Activated naive CD4-positive, alpha-beta T cell treated with anti-CD3 and anti-CD28 coated beads for 36 hours (primary cell): Measurements from ENCODE around the gene NLRC5. TPM values are rescaled to one million over a fixed set of nuclear protein-coding genes. Genes with fewer than 3 reads are reported as not detected.
A peak's percentile ranks its signal among the peaks of the same experiment; 100 is the strongest.

Experiments used
- CTCF ChIA-PET: fragments of 350-600 bp; sonication (Branson Sonifier 250); formaldehyde crosslinking; loops from one replicate; lab custom pipeline; 2021; ENCODE audit warnings: antibody characterized with exemption; lab: Charles Lee
- DNase-seq: peaks from one replicate; pipeline ENCODE4 v3.0.0-alpha.2; 2020
- H3K27ac Mint-ChIP-seq: one replicate; pipeline ENCODE4 v1.8.0; 2021; ENCODE audit warnings: mild to moderate bottlenecking, mixed read lengths
- H3K27me3 Mint-ChIP-seq: one replicate; pipeline ENCODE4 v1.8.0; 2021; ENCODE audit warnings: low read depth, mixed read lengths
- H3K36me3 Mint-ChIP-seq: one replicate; pipeline ENCODE4 v1.8.0; 2021; ENCODE audit warnings: low read depth, mixed read lengths
- H3K4me1 Mint-ChIP-seq: one replicate; pipeline ENCODE4 v1.8.0; 2021; ENCODE audit warnings: low read depth, mixed read lengths
- H3K4me3 Mint-ChIP-seq: one replicate; pipeline ENCODE4 v1.8.0; 2021; ENCODE audit warnings: mild to moderate bottlenecking, moderate library complexity, mixed read lengths
- H3K9me3 Mint-ChIP-seq: one replicate; pipeline ENCODE4 v1.8.0; 2021; ENCODE audit warnings: mixed read lengths
- intact Hi-C: fragments of 100-400 bp; cut with micrococcal nuclease; formaldehyde crosslinking; loops from one replicate; pipeline ENCODE4 v1.15.1; 2023
- total RNA-seq, 2 experiments: library from RNA; stranded (reverse); gene quantifications; one replicate each; pipeline ENCODE4 v1.2.3, GENCODE V29; 2021

Gene NLRC5
- total RNA-seq, 2 experiments from 2014 or later = 104 to 119 TPM

GRCh38 chr16:56975714-56976113 is 13.6 kb upstream of the NLRC5 start:
- intact Hi-C loops = no loop called here
- DNase-seq = no peak
- Mint-ChIP-seq H3K9me3 (no peaks in the 10 kb centered on the region), H3K4me3 (no peak overlapping the region), H3K36me3 (no peaks in the 10 kb centered on the region), H3K27me3 (no peaks in the 10 kb centered on the region), H3K27ac (peak overlapping the region; percentile 32), H3K4me1 (peaks cover 26% of the 10 kb centered on the region)
- CTCF ChIA-PET = interaction anchor here (0.6 to 2.9 kb wide), 3 partner anchors 11 to 529 kb away, joined by 3 to 18 read pairs (median 4); no protein-coding TSS in a partner anchor

GRCh38 chr16:56977216-56977615 is 12.1 kb upstream of the NLRC5 start:
- Mint-ChIP-seq H3K4me3 (no peak overlapping the region), H3K9me3 (no peaks in the 10 kb centered on the region), H3K27ac (no peak overlapping the region), H3K36me3 (peaks cover 3% of the 10 kb centered on the region), H3K4me1 (peaks cover 41% of the 10 kb centered on the region), H3K27me3 (no peaks in the 10 kb centered on the region)
- intact Hi-C loops = no loop called here
- CTCF ChIA-PET = interaction anchor here (0.7 to 3.0 kb wide), 3 partner anchors 13 to 94 kb away, joined by 3 to 22 read pairs (median 4); no protein-coding TSS in a partner anchor
- no peak for DNase-seq

- Mint-ChIP-seq H3K27ac (no peak overlapping the region), H3K27me3 (no peaks in the 10 kb centered on the region), H3K4me1 (peaks cover 46% of the 10 kb centered on the region), H3K9me3 (no peaks in the 10 kb centered on the region), H3K36me3 (peaks cover 5% of the 10 kb centered on the region), H3K4me3 (no peak overlapping the region)
- CTCF ChIA-PET = interaction anchor here (0.6 to 3.0 kb wide), 3 partner anchors 13 to 127 kb away, joined by 3 to 22 read pairs (median 3); no protein-coding TSS in a partner anchor
- intact Hi-C loops = no loop called here
- DNase-seq = no peak
These were observed 11.4 kb upstream of the NLRC5 start for GRCh38 chr16:56977823-56978430.

- peaks cover 16% of the 10 kb centered on the region for H3K36me3 Mint-ChIP-seq
- H3K9me3 Mint-ChIP-seq = no peaks in the 10 kb centered on the region
- no peak overlapping the region for H3K27ac Mint-ChIP-seq
- H3K27me3 Mint-ChIP-seq = no peaks in the 10 kb centered on the region
- H3K4me1 Mint-ChIP-seq = peaks cover 46% of the 10 kb centered on the region
- intact Hi-C loops = no loop called here
- CTCF ChIA-PET = no interaction called here
- DNase-seq = no peak
- no peak overlapping the region for H3K4me3 Mint-ChIP-seq
These were observed 9.2 kb upstream of the NLRC5 start for GRCh38 chr16:56980201-56980535.

GRCh38 chr16:56980792-56981724 is 8.3 kb upstream of the NLRC5 start:
- Mint-ChIP-seq H3K27ac (peak overlapping the region; percentile 31), H3K27me3 (no peaks in the 10 kb centered on the region), H3K36me3 (peaks cover 16% of the 10 kb centered on the region), H3K4me1 (peaks cover 48% of the 10 kb centered on the region), H3K4me3 (no peak overlapping the region), H3K9me3 (no peaks in the 10 kb centered on the region)
- DNase-seq = no peak
- intact Hi-C loops = no loop called here
- CTCF ChIA-PET = interaction anchor here (0.7 to 5.1 kb wide), 4 partner anchors 13 to 103 kb away, joined by 3 to 39 read pairs (median 4); no protein-coding TSS in a partner anchor

- intact Hi-C loops = no loop called here
- Mint-ChIP-seq H3K27me3 (no peaks in the 10 kb centered on the region), H3K4me1 (peaks cover 52% of the 10 kb centered on the region), H3K4me3 (no peak overlapping the region), H3K9me3 (no peaks in the 10 kb centered on the region), H3K36me3 (peaks cover 16% of the 10 kb centered on the region), H3K27ac (no peak overlapping the region)
- DNase-seq = no peak
- CTCF ChIA-PET = interaction anchor here (0.7 to 5.1 kb wide), 3 partner anchors 17 to 102 kb away, joined by 4 to 39 read pairs (median 5); no protein-coding TSS in a partner anchor
These were observed 7.6 kb upstream of the NLRC5 start for GRCh38 chr16:56981729-56982271.

- no peak for DNase-seq
- Mint-ChIP-seq H3K27ac (peak overlapping the region; percentile 13), H3K36me3 (peaks cover 18% of the 10 kb centered on the region), H3K4me1 (peaks cover 61% of the 10 kb centered on the region), H3K4me3 (no peak overlapping the region), H3K27me3 (no peaks in the 10 kb centered on the region), H3K9me3 (no peaks in the 10 kb centered on the region)
- intact Hi-C loops = no loop called here
- CTCF ChIA-PET = interaction anchor here (0.6 to 5.1 kb wide), 5 partner anchors 10 to 582 kb away, joined by 3 to 39 read pairs (median 7); no protein-coding TSS in a partner anchor
These were observed 6.7 kb upstream of the NLRC5 start for GRCh38 chr16:56982695-56983094.

- Mint-ChIP-seq H3K27ac (peak overlapping the region; percentile 100), H3K4me3 (no peak overlapping the region), H3K27me3 (no peaks in the 10 kb centered on the region), H3K4me1 (peaks cover 67% of the 10 kb centered on the region), H3K9me3 (no peaks in the 10 kb centered on the region), H3K36me3 (peaks cover 23% of the 10 kb centered on the region)
- CTCF ChIA-PET = interaction anchor here (0.6 to 5.1 kb wide), 6 partner anchors 11 to 58 kb away, joined by 3 to 39 read pairs (median 5); no protein-coding TSS in a partner anchor
- intact Hi-C loops = no loop called here
- DNase-seq = no peak
These were observed 6.1 kb upstream of the NLRC5 start for GRCh38 chr16:56983211-56983751.

- peak overlapping the region; percentile 32 for H3K4me3 Mint-ChIP-seq
- H3K36me3 Mint-ChIP-seq = peaks cover 30% of the 10 kb centered on the region
- peaks cover 72% of the 10 kb centered on the region for H3K4me1 Mint-ChIP-seq
- H3K9me3 Mint-ChIP-seq = no peaks in the 10 kb centered on the region
- peak; percentile 69 for DNase-seq
- intact Hi-C loops = loop anchor here (1.0 to 5.0 kb wide), 2 partner anchors 20 to 372 kb away; no protein-coding TSS in a partner anchor
- no peaks in the 10 kb centered on the region for H3K27me3 Mint-ChIP-seq
- H3K27ac Mint-ChIP-seq = peak overlapping the region; percentile 100
- CTCF ChIA-PET = interaction anchor here (0.7 to 5.1 kb wide), 4 partner anchors 20 to 152 kb away, joined by 3 to 39 read pairs (median 6); no protein-coding TSS in a partner anchor
These were observed 4.7 kb upstream of the NLRC5 start for GRCh38 chr16:56984639-56985038.

- intact Hi-C loops = loop anchor here (5.0 kb wide), 1 partner anchor 373 kb away; no protein-coding TSS in a partner anchor
These were observed 3.9 kb upstream of the NLRC5 start for GRCh38 chr16:56985288-56985961.

GRCh38 chr16:56985962-56986360 is 3.4 kb upstream of the NLRC5 start:
- Mint-ChIP-seq H3K4me1 (peaks cover 71% of the 10 kb centered on the region), H3K9me3 (no peaks in the 10 kb centered on the region), H3K4me3 (no peak overlapping the region), H3K36me3 (peaks cover 40% of the 10 kb centered on the region), H3K27ac (peak overlapping the region; percentile 100), H3K27me3 (no peaks in the 10 kb centered on the region)
- DNase-seq = no peak
- intact Hi-C loops = loop anchor here (5.0 kb wide), 1 partner anchor 374 kb away; no protein-coding TSS in a partner anchor
- CTCF ChIA-PET = interaction anchor here (4.6 kb wide), 1 partner anchor 21 kb away, joined by 32 read pairs; no protein-coding TSS in a partner anchor

More at GRCh38 chr16:56985288-56985961, 3.9 kb upstream of the NLRC5 start:
- CTCF ChIA-PET = interaction anchor here (2.6 to 5.1 kb wide), 3 partner anchors 20 to 56 kb away, joined by 7 to 39 read pairs (median 32); no protein-coding TSS in a partner anchor
- peak; percentile 67 for DNase-seq
- no peaks in the 10 kb centered on the region for H3K27me3 Mint-ChIP-seq
- no peaks in the 10 kb centered on the region for H3K9me3 Mint-ChIP-seq
- peak overlapping the region; percentile 100 for H3K27ac Mint-ChIP-seq
- H3K4me1 Mint-ChIP-seq = peaks cover 72% of the 10 kb centered on the region
- H3K36me3 Mint-ChIP-seq = peaks cover 36% of the 10 kb centered on the region
- peak overlapping the region; percentile 32 for H3K4me3 Mint-ChIP-seq
